Inflammatory macrophage treated with lipopolysaccharide for 1 hour (primary cell): Measurements from ENCODE around the gene BMPR1A.

ENCODE experiments used
- DNase-seq, 2 donors: peaks; one replicate each; pipeline ENCODE4 v3.0.0-alpha.2; 2020 to 2022

The BMPR1A gene

DNA sequence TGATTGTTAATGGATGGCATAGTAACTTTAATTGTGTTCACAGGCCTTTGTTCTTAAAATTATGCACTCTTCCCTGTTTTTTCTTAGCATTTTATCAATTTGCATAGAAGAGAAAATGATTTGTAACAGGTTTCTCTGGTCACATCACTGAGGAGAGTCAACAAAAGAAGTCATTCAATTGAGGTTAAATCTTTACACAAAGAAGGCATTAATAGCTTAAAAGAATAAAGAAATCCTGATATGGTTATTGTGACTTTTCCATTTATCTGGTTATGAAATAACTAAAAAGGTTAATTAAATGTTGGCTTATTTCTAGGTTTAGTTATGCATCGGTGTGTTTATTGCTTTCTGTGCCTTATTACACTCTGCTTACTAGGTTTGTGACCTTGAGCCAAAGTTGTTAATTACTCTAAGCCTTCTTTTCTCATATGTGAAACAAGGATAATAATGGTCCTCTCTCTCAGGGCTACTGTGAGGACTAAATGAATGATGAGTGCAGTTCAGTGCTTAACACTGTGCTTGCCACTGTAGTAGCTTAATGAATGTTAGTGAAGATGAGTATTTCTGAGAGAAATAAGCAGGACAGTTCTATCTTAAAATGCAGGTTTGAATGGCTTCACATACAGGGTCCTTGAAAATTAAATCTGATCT lies 12.1 kb downstream of the BMPR1A start:
- no peak for DNase-seq

DNA sequence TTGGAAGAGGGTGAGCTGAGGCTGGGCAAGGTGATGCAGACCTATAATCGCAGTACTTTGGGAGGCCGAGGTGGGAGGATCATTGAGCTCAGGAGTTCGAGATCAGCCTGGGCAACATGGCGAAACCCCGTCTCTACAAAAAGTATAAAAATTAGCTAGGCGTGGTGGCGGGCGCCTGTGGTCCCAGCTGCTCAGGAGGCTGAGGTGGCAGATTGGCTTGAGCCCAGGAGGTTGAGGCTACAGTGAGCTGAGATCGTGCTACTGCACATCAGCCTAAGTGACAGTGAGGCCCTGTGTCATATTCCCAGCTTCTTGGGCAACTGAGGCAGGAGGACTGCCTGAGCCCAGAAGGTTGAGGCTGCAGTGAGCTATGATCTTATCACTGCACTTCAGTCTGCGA lies 13.6 kb downstream of the BMPR1A start:
- no peak for DNase-seq

- no peak for DNase-seq
These were observed 14.1 kb downstream of the BMPR1A start for GRCh38 chr10:86770412-86770960.

GRCh38 chr10:86773498-86773897 lies 17.1 kb downstream of the BMPR1A start:
- DNase-seq, result no peak

DNA sequence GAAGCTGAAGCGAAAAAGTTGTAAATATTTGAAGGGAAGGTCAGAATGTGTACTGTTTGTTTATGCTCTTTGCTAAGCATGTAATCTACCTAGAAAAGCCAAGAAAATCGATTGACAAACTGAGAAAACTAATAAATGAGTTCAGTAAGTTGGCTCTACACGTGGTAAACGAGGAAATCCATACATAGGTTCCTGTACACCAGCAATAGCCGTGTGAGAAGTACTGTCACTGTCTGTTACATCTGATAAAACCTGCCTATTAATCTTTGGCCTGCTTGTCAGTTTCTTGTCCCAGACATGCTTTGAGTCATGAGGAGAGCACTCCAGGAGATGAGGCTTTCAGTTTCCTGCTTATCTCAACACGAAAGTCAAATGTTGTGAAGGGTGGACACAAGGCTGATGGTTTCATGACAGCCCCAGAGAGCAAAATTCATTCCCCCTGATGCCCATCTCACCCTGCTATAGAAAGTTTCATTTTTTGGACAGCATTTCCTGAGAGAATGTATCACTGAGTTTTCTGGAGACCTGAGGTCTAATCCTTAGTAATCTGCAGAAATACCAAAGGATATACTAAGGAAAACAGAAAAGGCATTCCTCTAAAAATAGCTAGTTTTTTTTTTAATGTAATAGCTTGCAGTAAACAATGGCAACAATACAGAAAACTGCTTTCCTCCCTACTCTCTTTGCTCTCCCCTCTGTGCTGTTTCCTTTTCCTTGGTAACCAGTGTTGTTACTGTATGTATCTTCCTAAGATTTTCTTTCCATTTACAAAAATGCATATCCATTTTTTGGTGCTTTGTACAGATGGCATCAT lies 18.8 kb downstream of the BMPR1A start:
- no peak for DNase-seq

DNA sequence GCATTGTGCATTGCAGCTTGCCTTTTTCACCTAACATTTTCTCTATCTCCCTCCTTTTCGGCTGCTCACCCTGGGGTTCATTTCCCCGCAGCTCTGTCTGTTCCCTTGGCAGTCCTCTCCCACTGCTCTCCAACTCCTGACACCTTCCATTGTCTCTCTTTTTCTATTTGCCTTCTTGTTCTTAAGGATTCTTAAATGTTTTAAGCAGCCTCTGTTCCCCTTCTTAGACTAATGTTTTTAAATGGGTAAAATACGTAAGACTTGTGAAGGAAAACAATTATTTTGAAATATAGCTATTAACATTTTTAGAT lies 19.4 kb downstream of the BMPR1A start:
- no peak for DNase-seq

- no peak for DNase-seq
These were observed 23.0 kb downstream of the BMPR1A start for GRCh38 chr10:86779220-86780017.

GRCh38 chr10:86782701-86783418 lies 26.4 kb downstream of the BMPR1A start:
- no peak for DNase-seq

- no peak for DNase-seq
These were observed 28.6 kb downstream of the BMPR1A start for GRCh38 chr10:86785037-86785436.

DNA sequence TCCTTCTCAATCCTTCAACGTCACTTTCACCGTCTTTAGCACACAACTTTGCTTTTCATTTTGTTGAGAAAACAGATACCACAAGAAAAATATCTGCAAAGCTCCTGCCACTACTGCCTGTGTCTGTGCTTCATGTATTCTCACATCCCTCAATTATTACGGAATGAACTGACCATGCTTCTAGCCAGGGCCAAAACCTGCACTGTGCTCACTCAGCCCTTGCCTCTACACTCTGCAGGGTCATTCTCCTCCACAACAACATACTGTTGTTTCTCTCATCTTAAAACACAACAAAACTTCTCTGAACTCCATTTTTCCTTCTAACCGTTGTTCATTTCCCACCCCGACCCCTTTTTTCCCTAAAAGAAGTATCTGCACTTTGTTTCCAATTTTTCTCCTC lies 29.5 kb downstream of the BMPR1A start:
- DNase-seq, result no peak

GRCh38 chr10:86786368-86786767 lies 29.9 kb downstream of the BMPR1A start:
- no peak for DNase-seq

GRCh38 chr10:86790394-86790793 lies 34.0 kb downstream of the BMPR1A start:
- DNase-seq, result no peak

DNA sequence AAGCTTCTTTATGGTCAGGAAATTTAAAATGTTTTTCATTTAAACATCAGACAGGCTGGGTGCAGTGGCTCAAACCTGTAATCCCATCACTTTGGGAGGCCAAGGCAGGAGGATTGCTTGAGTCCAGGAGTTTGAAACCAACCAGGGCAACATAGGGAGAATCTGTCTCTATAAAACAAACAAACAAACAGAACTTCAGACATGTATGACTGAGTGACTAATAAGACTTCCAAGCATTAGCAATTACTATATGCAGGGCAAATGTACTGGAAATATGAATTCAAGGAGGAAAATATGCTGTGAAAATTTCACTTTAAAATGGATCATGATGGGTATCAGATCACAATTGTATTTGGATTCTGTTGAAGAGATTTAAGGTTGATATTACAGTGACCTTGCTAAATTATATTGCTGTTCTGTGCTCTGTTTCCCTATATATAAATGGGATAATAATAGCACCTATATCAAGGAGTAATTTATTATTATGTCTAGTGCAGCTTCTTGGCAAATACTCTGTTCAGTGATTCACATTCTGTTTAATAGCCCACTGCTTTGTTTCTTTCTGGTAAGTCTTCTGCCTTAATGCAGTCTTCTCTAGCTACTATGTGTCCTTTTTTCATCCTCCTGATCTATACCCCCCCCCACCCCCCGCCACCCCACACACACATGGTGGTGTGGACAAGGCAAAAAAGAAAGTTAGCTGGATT lies 36.2 kb downstream of the BMPR1A start:
- no peak for DNase-seq

GRCh38 chr10:86793696-86794095 lies 37.3 kb downstream of the BMPR1A start:
- no peak for DNase-seq

- DNase-seq, result no peak
These were observed 38.9 kb downstream of the BMPR1A start for GRCh38 chr10:86795353-86795752.

DNA sequence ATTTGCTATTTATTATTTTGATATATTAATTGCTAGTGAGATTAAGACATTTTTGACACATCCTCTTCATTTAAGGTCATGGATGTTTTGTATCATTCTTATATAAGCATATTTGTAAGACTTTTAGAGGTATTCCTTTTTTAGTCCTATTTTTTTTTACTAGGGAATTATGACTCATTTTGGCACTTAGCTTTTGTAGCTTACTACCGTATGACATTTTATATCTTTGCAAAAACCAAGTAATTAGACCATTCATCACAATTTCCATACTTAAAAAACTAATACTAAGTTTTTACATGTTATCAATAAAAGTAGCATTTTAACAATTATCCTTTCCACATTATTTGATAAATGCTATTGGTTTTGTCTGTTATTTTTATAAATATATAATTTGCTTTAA lies 41.6 kb downstream of the BMPR1A start:
- DNase-seq, result no peak

GRCh38 chr10:86798611-86799010 lies 42.2 kb downstream of the BMPR1A start:
- no peak for DNase-seq

DNA sequence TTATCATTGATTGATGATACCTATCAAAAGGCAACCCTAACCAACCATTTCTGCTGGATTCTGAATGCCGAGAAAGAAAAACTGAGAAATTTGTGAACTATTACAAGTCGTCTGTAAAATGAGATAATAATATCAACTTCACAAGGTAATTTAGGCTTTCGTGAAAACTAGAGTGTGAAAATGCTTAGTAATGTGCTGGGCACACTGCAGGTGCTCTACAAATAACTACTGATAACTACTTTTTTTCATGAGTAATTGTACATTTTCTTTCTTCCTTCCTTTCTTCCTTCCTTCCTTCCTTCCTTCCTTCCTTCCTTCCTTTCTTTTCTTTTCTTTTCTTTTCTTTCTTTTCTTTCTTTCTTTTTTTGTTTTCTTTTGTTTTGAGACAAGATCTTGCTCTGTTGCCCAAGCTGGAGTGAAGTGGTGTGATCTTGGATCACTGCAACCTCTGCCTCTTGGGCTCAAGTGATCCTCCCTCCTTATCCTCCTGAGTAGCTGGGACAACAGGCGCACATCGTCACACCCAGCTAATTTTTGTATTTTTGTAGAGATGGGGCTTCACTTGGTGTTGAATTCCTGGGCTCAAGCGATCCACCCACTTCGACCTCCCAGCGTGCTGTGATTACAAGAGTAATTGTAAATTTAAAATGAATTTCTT lies 42.9 kb downstream of the BMPR1A start:
- DNase-seq, result no peak

GRCh38 chr10:86801995-86802394 lies 45.6 kb downstream of the BMPR1A start:
- DNase-seq, result no peak

GRCh38 chr10:86802473-86803108 lies 46.2 kb downstream of the BMPR1A start:
- no peak for DNase-seq

DNA sequence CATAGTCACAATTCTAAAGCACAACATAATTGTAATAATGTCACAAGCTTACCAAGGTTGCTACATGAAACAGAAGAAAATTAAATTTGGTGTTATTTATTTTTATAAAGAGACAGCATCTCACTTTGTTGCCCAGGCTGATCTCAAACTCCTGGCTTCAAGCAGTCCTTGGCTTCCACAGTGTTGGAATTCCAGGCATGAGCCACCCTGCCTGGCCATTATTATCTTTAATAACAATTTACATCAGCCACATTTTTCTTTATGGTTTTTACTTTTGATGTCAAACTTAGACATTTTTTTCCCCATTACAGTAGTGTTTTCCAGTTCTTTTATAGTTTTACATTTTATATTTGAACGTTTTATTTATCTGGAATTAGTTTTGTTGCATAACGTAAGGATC lies 46.7 kb downstream of the BMPR1A start:
- DNase-seq, result no peak
